ENCODE results near the gene NDST3. TPM values are rescaled to one million over a fixed set of nuclear protein-coding genes. Genes with fewer than 3 reads are reported as not detected.
A peak's percentile ranks its signal among the peaks of the same experiment; 100 is the strongest.

The NDST3 gene
- total and polyA plus RNA-seq, 2 of the 13 experiments (the other 11 are each of a cell fraction or from before 2014, with no cell fraction given), result not detected

GRCh38 chr4:118278473-118279274 is 244.4 kb downstream of the NDST3 start (continued):
- TF ChIP-seq SRY (CRISPR knock-in tag; IDR thresholded peaks at IDR 0.05), result 0 out of 2 replicates have a peak, but pooled peaks have one; percentile 20
- TF ChIP-seq AKNA (CRISPR knock-in tag; IDR thresholded peaks at IDR 0.05; ENCODE audit: borderline replicate concordance), result 0 out of 2 replicates have a peak, but pooled peaks have one; percentile 23
- peak; percentile 49; the same call in 1 of the 2 replicates for TF ChIP-seq RARA (CRISPR knock-in tag; IDR thresholded peaks at IDR 0.05)
- 0 out of 2 replicates have a peak, but pooled peaks have one; percentile 61 for TF ChIP-seq ZNF607 (CRISPR knock-in tag; IDR thresholded peaks at IDR 0.05; ENCODE audit: borderline replicate concordance)
- peak; percentile 92 for TF ChIP-seq GABPB1 (CRISPR knock-in tag; IDR thresholded peaks at IDR 0.05)
- TF ChIP-seq ZMYM2 (CRISPR knock-in tag; IDR thresholded peaks at IDR 0.05), result no peak
- TF ChIP-seq KMT2B (CRISPR knock-in tag; IDR thresholded peaks at IDR 0.05), result peak; percentile 78
- no peak for TF ChIP-seq CTCF (CRISPR knock-in tag; IDR thresholded peaks at IDR 0.05)
- no peak for TF ChIP-seq CBX1 (IDR thresholded peaks at IDR 0.05; ENCODE audit: low read depth)
- TF ChIP-seq, protein P1, sequence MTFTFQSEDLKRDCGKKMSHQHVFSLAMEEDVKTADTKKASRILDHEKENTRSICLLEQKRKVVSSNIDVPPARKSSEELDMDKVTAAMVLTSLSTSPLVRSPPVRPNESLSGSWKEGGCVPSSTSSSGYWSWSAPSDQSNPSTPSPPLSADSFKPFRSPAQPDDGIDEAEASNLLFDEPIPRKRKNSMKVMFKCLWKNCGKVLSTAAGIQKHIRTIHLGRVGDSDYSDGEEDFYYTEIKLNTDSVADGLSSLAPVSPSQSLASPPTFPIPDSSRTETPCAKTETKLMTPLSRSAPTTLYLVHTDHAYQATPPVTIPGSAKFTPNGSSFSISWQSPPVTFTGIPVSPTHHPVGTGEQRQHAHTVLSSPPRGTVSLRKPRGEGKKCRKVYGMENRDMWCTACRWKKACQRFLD (CRISPR knock-in tag; IDR thresholded peaks at IDR 0.05; ENCODE audit: borderline replicate concordance), result 0 out of 2 replicates have a peak, but pooled peaks have one; percentile 75
- peak; percentile 75; the same call in 1 of the 2 replicates for TF ChIP-seq GTF3A (CRISPR knock-in tag; conservative IDR thresholded peaks at IDR 0.05)
- 0 out of 2 replicates have a peak, but pooled peaks have one; percentile 26 for TF ChIP-seq HES4 (CRISPR knock-in tag; IDR thresholded peaks at IDR 0.05; ENCODE audit: borderline replicate concordance)
- no peak for TF ChIP-seq KDM5A (IDR thresholded peaks at IDR 0.05; ENCODE audit: borderline replicate concordance, low read length)
- peak; percentile 78; the same call in 1 of the 2 replicates for TF ChIP-seq ARHGAP35 (CRISPR knock-in tag; IDR thresholded peaks at IDR 0.05; ENCODE audit: borderline replicate concordance)
- TF ChIP-seq RCOR2 (CRISPR knock-in tag; IDR thresholded peaks at IDR 0.05), result no peak
- TF ChIP-seq, protein P2, sequence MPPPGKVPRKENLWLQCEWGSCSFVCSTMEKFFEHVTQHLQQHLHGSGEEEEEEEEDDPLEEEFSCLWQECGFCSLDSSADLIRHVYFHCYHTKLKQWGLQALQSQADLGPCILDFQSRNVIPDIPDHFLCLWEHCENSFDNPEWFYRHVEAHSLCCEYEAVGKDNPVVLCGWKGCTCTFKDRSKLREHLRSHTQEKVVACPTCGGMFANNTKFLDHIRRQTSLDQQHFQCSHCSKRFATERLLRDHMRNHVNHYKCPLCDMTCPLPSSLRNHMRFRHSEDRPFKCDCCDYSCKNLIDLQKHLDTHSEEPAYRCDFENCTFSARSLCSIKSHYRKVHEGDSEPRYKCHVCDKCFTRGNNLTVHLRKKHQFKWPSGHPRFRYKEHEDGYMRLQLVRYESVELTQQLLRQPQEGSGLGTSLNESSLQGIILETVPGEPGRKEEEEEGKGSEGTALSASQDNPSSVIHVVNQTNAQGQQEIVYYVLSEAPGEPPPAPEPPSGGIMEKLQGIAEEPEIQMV (CRISPR knock-in tag; IDR thresholded peaks at IDR 0.05; ENCODE audit: low read depth), result peak; percentile 68; the same call in 1 of the 2 replicates
- TF ChIP-seq SATB2 (CRISPR knock-in tag; IDR thresholded peaks at IDR 0.05), result peak; percentile 90
- TF ChIP-seq ZNF354B (CRISPR knock-in tag; IDR thresholded peaks at IDR 0.05), result no peak
